CD4-positive, alpha-beta T cell (primary cell): ENCODE results near the gene MTG2. TPM values are rescaled to one million over a fixed set of nuclear protein-coding genes. Genes with fewer than 3 reads are reported as not detected.

Experiments
- ATAC-seq: fragments of 200-7000 bp; cut with Tn5 transposase; one replicate; pipeline ENCODE4 v1.10.0; 2022; ENCODE audit warnings: mild to moderate bottlenecking; ENCODE audit not compliant: poor library complexity
- CTCF ChIA-PET: fragments of 350-600 bp; sonication (Branson Sonifier 250); formaldehyde crosslinking; loops from one replicate; lab custom pipeline; 2021; ENCODE audit warnings: antibody characterized with exemption, inconsistent platforms; lab: Charles Lee
- POLR2A ChIA-PET: fragments of 350-600 bp; sonication (Branson Sonifier 250); formaldehyde crosslinking; loops from one replicate; lab custom pipeline; 2021; ENCODE audit warnings: antibody characterized with exemption, inconsistent platforms; lab: Charles Lee
- DNase-seq, 14 experiments: peaks; one replicate each; pipeline ENCODE4 v3.0.0-alpha.2; 2013 to 2020; ENCODE audit warnings: mixed read lengths in 2 of 14
- H3K27ac ChIP-seq, 2 donors: one replicate each; pipeline versions ENCODE4 v1.5.1 to v1.7.0; 2013; ENCODE audit warnings: low read length in 2 of 2, low read depth in 1 of 2, mild to moderate bottlenecking in 1 of 2
- H3K27me3 ChIP-seq, 2 experiments: 1 replicate in 1 of 2; 2 replicates in 1 of 2; pipeline versions ENCODE4 v1.6.1 to v1.7.0; 2013; ENCODE audit warnings: low read length in 2 of 2, control low read depth in 1 of 2, mild to moderate bottlenecking in 1 of 2, moderate library complexity in 1 of 2; ENCODE audit not compliant: insufficient read depth in 2 of 2, control insufficient read depth in 1 of 2
- H3K36me3 ChIP-seq: one replicate; pipeline ENCODE4 v1.6.1; 2013; ENCODE audit warnings: low read length, control low read depth; ENCODE audit not compliant: insufficient read depth
- H3K4me1 ChIP-seq: one replicate; pipeline ENCODE4 v1.6.1; 2013; ENCODE audit warnings: low read length, control low read depth; ENCODE audit not compliant: insufficient read depth
- H3K4me3 ChIP-seq: one replicate; pipeline ENCODE4 v1.5.1; 2013; ENCODE audit warnings: mild to moderate bottlenecking, low read length, moderate library complexity
- H3K9me3 ChIP-seq, 2 experiments: 1 replicate in 1 of 2; 2 replicates in 1 of 2; pipeline versions ENCODE4 v1.6.1 to v1.7.0; 2013; ENCODE audit warnings: low read length in 2 of 2, mild to moderate bottlenecking in 2 of 2, control low read depth in 1 of 2, moderate library complexity in 1 of 2; ENCODE audit not compliant: control insufficient read depth in 1 of 2, insufficient read depth in 1 of 2
- H3K27ac Mint-ChIP-seq: one replicate; pipeline ENCODE4 v1.8.0; 2020; ENCODE audit warnings: mixed read lengths
- H3K27me3 Mint-ChIP-seq: one replicate; pipeline ENCODE4 v1.8.0; 2021; ENCODE audit warnings: mixed read lengths
- H3K36me3 Mint-ChIP-seq: one replicate; pipeline ENCODE4 v1.8.0; 2021; ENCODE audit warnings: low read depth, mixed read lengths
- H3K4me1 Mint-ChIP-seq: one replicate; pipeline ENCODE4 v1.8.0; 2021; ENCODE audit warnings: low read depth, mixed read lengths
- H3K4me3 Mint-ChIP-seq: one replicate; pipeline ENCODE4 v1.8.0; 2020; ENCODE audit warnings: mild to moderate bottlenecking, mixed read lengths
- H3K9me3 Mint-ChIP-seq: one replicate; pipeline ENCODE4 v1.8.0; 2020; ENCODE audit warnings: mixed read lengths
- CTCF ChIP-seq: fragments of 200-600 bp; IDR thresholded peaks from one replicate; pipeline ENCODE4 v1.8.0; 2022; ENCODE audit warnings: antibody characterized with exemption, mild to moderate bottlenecking
- intact Hi-C, 2 experiments: fragments of 100-400 bp; cut with DNase I in 1 of 2; cut with micrococcal nuclease in 1 of 2; formaldehyde crosslinking; loops; one replicate each; pipeline versions ENCODE4 v1.15.1 to v1.9.0; 2023 to 2025; cut with DNase I, micrococcal nuclease
- total RNA-seq, 174 experiments: library from RNA in 2 of 174; stranded (reverse) in 2 of 174; gene quantifications; one replicate each; pipeline ENCODE4 v1.2.3 and lab custom pipeline; 2021 to 2026

The MTG2 gene
- total RNA-seq, 2 experiments from 2014 or later = 9.5 to 9.9 TPM

GRCh38 chr20:62210496-62210855 lies 27.6 kb downstream of the MTG2 start:
- Mint-ChIP-seq H3K36me3 (no peaks in the 10 kb centered on the region), H3K4me1 (no peaks in the 10 kb centered on the region), H3K27ac (no peak overlapping the region), H3K27me3 (peaks cover 12% of the 10 kb centered on the region), H3K4me3 (no peak overlapping the region), H3K9me3 (no peaks in the 10 kb centered on the region)
- peaks cover 0 to 32% of the 10 kb centered on the region in 2 experiments for H3K9me3 ChIP-seq
- H3K4me1 ChIP-seq = no peaks in the 10 kb centered on the region
- ChIA-PET POLR2A (no interaction called here), CTCF (no interaction called here)
- H3K4me3 ChIP-seq = no peak overlapping the region
- no peak for TF ChIP-seq CTCF
- peaks cover 13 to 27% of the 10 kb centered on the region in 2 experiments for H3K27me3 ChIP-seq
- intact Hi-C loops = no loop called here
- no peak overlapping the region for H3K27ac ChIP-seq
- H3K36me3 ChIP-seq = no peaks in the 10 kb centered on the region
- DNase-seq (no peak), ATAC-seq (no peak)

- peaks cover 17% of the 10 kb centered on the region for H3K27me3 Mint-ChIP-seq
- Histone ChIP-seq H3K4me3 (no peak overlapping the region), H3K4me1 (no peaks in the 10 kb centered on the region), H3K36me3 (no peaks in the 10 kb centered on the region), H3K27me3 (peaks cover 13 to 27% of the 10 kb centered on the region in 2 experiments), H3K9me3 (peaks cover 0 to 32% of the 10 kb centered on the region in 2 experiments), H3K27ac (no peak overlapping the region)
- no peak for TF ChIP-seq CTCF
- H3K4me1 Mint-ChIP-seq = no peaks in the 10 kb centered on the region
- ChIA-PET POLR2A (no interaction called here), CTCF (no interaction called here)
- DNase-seq (no peak), ATAC-seq (no peak)
- H3K36me3 Mint-ChIP-seq = no peaks in the 10 kb centered on the region
- H3K4me3 Mint-ChIP-seq = no peak overlapping the region
- no peak overlapping the region for H3K27ac Mint-ChIP-seq
- H3K9me3 Mint-ChIP-seq = no peaks in the 10 kb centered on the region
- intact Hi-C loops = no loop called here
Measured at GRCh38 chr20:62211216-62211615, 28.4 kb downstream of the MTG2 start.

- no peak for TF ChIP-seq CTCF
- H3K9me3 ChIP-seq = peaks cover 0 to 32% of the 10 kb centered on the region in 2 experiments
- H3K27ac ChIP-seq = no peak overlapping the region
- peaks cover 13 to 30% of the 10 kb centered on the region in 2 experiments for H3K27me3 ChIP-seq
- Mint-ChIP-seq H3K4me3 (no peak overlapping the region), H3K27me3 (peaks cover 20% of the 10 kb centered on the region), H3K36me3 (no peaks in the 10 kb centered on the region), H3K27ac (no peak overlapping the region), H3K4me1 (no peaks in the 10 kb centered on the region), H3K9me3 (no peaks in the 10 kb centered on the region)
- H3K36me3 ChIP-seq = no peaks in the 10 kb centered on the region
- H3K4me3 ChIP-seq = no peak overlapping the region
- intact Hi-C loops = no loop called here
- POLR2A ChIA-PET = no interaction called here
- H3K4me1 ChIP-seq = no peaks in the 10 kb centered on the region
- DNase-seq = no peak
- no peak for ATAC-seq
- CTCF ChIA-PET = no interaction called here
Measured at GRCh38 chr20:62211769-62212288, 29.0 kb downstream of the MTG2 start.
